Spleen (tissue), 7 donors: ENCODE results near the gene RNU6-8.

ENCODE experiments used
- POLR2AphosphoS5 ChIP-seq, 3 donors: sonication (generic); formaldehyde crosslinking; IDR thresholded peaks; one replicate each; pipeline ENCODE4 v1.5.1; 2017; ENCODE audit warnings: antibody characterized with exemption in 3 of 3
- TF ChIP-seq, protein P1 (sequence below), 11 experiments: fragments of 200-600 bp in 7 of 11; fragments of 450-650 bp in 4 of 11; sonication (generic) in 4 of 11; IDR thresholded peaks in 8 of 11; conservative IDR thresholded peaks in 3 of 11; 1 replicate in 7 of 11; 2 replicates in 4 of 11; pipeline versions ENCODE4 v1.4.0 to v1.8.0; 2016 to 2021; ENCODE audit warnings: antibody characterized with exemption in 11 of 11, inconsistent platforms in 4 of 11, mild to moderate bottlenecking in 1 of 11
- donor health status: DM: no; HTN: no; CAD: no; lungs with moderate emphysema.
- donor health status: DM: no; HTN: no; CAD: no.
- donor health status: DM: no; HTN: no; CAD: no.

DNA sequence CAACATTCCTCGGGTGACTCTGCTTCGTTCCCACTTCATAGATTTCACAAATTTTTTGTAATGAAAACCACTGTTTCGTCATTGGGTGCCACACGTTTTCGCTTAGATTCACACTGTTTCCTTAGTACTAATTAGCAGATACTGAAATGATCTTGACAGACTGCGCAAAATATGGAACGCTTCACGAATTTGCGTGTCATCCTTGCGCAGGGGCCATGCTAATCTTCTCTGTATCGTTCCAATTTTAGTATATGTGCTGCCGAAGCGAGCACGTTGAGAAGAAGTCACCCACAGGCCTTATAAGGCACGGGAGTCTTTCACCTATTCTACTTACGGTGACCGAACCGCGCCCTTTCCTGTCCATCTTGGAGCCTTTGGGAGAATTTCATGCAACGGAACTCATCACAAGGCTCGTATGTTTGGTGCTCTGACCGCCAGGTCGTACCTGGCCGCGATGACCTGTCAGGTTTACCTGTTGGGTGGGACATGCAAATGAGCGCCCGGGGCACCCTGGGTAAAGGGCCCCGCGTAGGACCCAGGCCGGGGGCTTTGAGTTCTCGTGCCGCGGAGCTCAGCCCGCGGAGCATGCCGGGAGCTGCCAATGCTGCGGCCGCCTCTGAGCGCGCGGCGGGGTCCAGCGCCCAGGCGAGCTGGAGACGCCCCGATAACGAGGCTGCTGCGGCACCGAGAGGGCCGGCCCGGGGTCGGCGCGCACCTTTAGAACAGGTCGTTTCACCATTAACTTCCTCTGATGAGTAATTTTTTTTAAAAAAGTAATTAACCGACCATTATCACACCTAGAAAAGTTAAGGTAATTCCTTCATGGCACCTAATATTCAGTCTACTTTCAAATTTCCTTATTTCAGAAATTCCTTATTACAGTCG, at the start of gene RNU6-8:
- TF ChIP-seq, protein P1, sequence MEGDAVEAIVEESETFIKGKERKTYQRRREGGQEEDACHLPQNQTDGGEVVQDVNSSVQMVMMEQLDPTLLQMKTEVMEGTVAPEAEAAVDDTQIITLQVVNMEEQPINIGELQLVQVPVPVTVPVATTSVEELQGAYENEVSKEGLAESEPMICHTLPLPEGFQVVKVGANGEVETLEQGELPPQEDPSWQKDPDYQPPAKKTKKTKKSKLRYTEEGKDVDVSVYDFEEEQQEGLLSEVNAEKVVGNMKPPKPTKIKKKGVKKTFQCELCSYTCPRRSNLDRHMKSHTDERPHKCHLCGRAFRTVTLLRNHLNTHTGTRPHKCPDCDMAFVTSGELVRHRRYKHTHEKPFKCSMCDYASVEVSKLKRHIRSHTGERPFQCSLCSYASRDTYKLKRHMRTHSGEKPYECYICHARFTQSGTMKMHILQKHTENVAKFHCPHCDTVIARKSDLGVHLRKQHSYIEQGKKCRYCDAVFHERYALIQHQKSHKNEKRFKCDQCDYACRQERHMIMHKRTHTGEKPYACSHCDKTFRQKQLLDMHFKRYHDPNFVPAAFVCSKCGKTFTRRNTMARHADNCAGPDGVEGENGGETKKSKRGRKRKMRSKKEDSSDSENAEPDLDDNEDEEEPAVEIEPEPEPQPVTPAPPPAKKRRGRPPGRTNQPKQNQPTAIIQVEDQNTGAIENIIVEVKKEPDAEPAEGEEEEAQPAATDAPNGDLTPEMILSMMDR (IDR thresholded peaks at IDR 0.05 in 8 of 11, conservative IDR thresholded peaks at IDR 0.05 in 3 of 11) = peak in 1 of 11 experiments; percentile 18
- TF ChIP-seq POLR2AphosphoS5 (IDR thresholded peaks at IDR 0.05) = peak; percentile 81 to 90 (median 90)
